ENCODE measurements around the gene DGKI. TPM values are rescaled to one million over a fixed set of nuclear protein-coding genes. Genes with fewer than 3 reads are reported as not detected.

The DGKI gene
- 1 to 10 TPM in 1 of 2 donors, under 1 TPM in 1; 0.52 to 1.5 TPM for total RNA-seq
- under 1 TPM; 0.03 to 0.14 TPM for polyA plus RNA-seq
- long read RNA-seq, donor 1, partial matches to known transcripts = 828 of 828 reads
- long read RNA-seq, donor 1, other reads (novel, unspliced or antisense) = 0 of 828 reads
- long read RNA-seq, donor 2, partial matches to known transcripts = 527 of 527 reads
- long read RNA-seq, donor 2, other reads (novel, unspliced or antisense) = 0 of 527 reads
- long read RNA-seq, donor 3, partial matches to known transcripts = 623 of 623 reads
- long read RNA-seq, donor 3, other reads (novel, unspliced or antisense) = 0 of 623 reads
- long read RNA-seq, donor 4 = 0 reads
- long read RNA-seq, donor 5, partial matches to known transcripts = 0 of 5 reads
- long read RNA-seq, donor 5, other reads (novel, unspliced or antisense) = 5 of 5 reads

GRCh38 chr7:137846827-137847567 is at the start of gene DGKI:
DGKI (minus strand) TSS chr7:137846974.
- H3K4me1 ChIP-seq (ENCODE audit: control insufficient read depth in 5 of 5, insufficient read depth in 5 of 5, low read length in 5 of 5) = peaks cover 0 to 14% (median 0%) of the 10 kb centered on the region in 5 donors
- peaks cover 0 to 57% (median 41%) of the 10 kb centered on the region in 3 donors for H3K27me3 ChIP-seq (ENCODE audit: control insufficient read depth in 3 of 3, insufficient read depth in 3 of 3, low read length in 2 of 3)
- no peaks in the 10 kb centered on the region for H3K36me3 ChIP-seq (ENCODE audit: control insufficient read depth in 4 of 4, insufficient read depth in 4 of 4, low read length in 4 of 4)
- ATAC-seq (ENCODE audit: insufficient read depth, low FRiP score) (no peak), DNase-seq (peak in 2 of 3 donors; percentile 17 to 22)
- no peak for TF ChIP-seq CTCF (IDR thresholded peaks at IDR 0.05; ENCODE audit: control extremely low read depth, extremely low read depth)
- H3K9me3 ChIP-seq (ENCODE audit: control insufficient read depth in 4 of 4, insufficient read depth in 3 of 4, low read length in 3 of 4) = peaks cover 0 to 2% (median 0%) of the 10 kb centered on the region in 4 donors
- no peak within 1 kb of the TSS for H3K9ac ChIP-seq (ENCODE audit: insufficient read depth in 1 of 2, low read length in 2 of 2)
- H3K4me3 ChIP-seq = peak within 1 kb of the TSS; percentile 10
- 2% methylated on average over 64 to 66 of the region's 66 CpGs for WGBS, 2 donors
- H3K27ac ChIP-seq (ENCODE audit: low read depth in 1 of 2, low read length in 1 of 2) = no peak within 1 kb of the TSS

GRCh38 chr7:137895301-137896221 is 48.8 kb upstream of the DGKI start:
- no peak for TF ChIP-seq CTCF (IDR thresholded peaks at IDR 0.05; ENCODE audit: control extremely low read depth, extremely low read depth)
- H3K9ac ChIP-seq (ENCODE audit: insufficient read depth in 1 of 2, low read length in 2 of 2) = no peak overlapping the region
- peaks cover 0 to 31% (median 19%) of the 10 kb centered on the region in 4 donors for H3K36me3 ChIP-seq (ENCODE audit: control insufficient read depth in 4 of 4, insufficient read depth in 4 of 4, low read length in 4 of 4)
- WGBS, 2 donors = 71 to 73% methylated on average over 8 of the region's 8 CpGs
- DNase-seq (no peak), ATAC-seq (ENCODE audit: insufficient read depth, low FRiP score) (no peak)
- H3K27me3 ChIP-seq (ENCODE audit: control insufficient read depth in 3 of 3, insufficient read depth in 3 of 3, low read length in 2 of 3) = no peaks in the 10 kb centered on the region
- H3K9me3 ChIP-seq (ENCODE audit: control insufficient read depth in 4 of 4, insufficient read depth in 3 of 4, low read length in 3 of 4) = no peaks in the 10 kb centered on the region
- H3K4me3 ChIP-seq = no peak overlapping the region
- H3K4me1 ChIP-seq (ENCODE audit: control insufficient read depth in 5 of 5, insufficient read depth in 5 of 5, low read length in 5 of 5) = peaks cover 0 to 8% (median 0%) of the 10 kb centered on the region in 5 donors
- no peak overlapping the region for H3K27ac ChIP-seq (ENCODE audit: low read depth in 1 of 2, low read length in 1 of 2)

GRCh38 chr7:137893143-137893742 is 46.5 kb upstream of the DGKI start:
- H3K36me3 ChIP-seq (ENCODE audit: control insufficient read depth in 4 of 4, insufficient read depth in 4 of 4, low read length in 4 of 4) = peaks cover 0 to 23% (median 15%) of the 10 kb centered on the region in 4 donors
- no peak for ATAC-seq (ENCODE audit: insufficient read depth, low FRiP score)

More at GRCh38 chr7:137893143-137893742, 46.5 kb upstream of the DGKI start:
- Histone ChIP-seq H3K27me3 (ENCODE audit: control insufficient read depth in 3 of 3, insufficient read depth in 3 of 3, low read length in 2 of 3) (no peaks in the 10 kb centered on the region), H3K27ac (ENCODE audit: low read depth in 1 of 2, low read length in 1 of 2) (no peak overlapping the region), H3K4me3 (no peak overlapping the region), H3K4me1 (ENCODE audit: control insufficient read depth in 5 of 5, insufficient read depth in 5 of 5, low read length in 5 of 5) (peaks cover 0 to 5% (median 0%) of the 10 kb centered on the region in 5 donors), H3K9ac (ENCODE audit: insufficient read depth in 1 of 2, low read length in 2 of 2) (no peak overlapping the region), H3K9me3 (ENCODE audit: control insufficient read depth in 4 of 4, insufficient read depth in 3 of 4, low read length in 3 of 4) (no peaks in the 10 kb centered on the region)
- TF ChIP-seq CTCF (IDR thresholded peaks at IDR 0.05; ENCODE audit: control extremely low read depth, extremely low read depth) = no peak
- no peak for DNase-seq

Data from lung (tissue), 16 donors.